HG03432 (cell line): ENCODE results near the gene CA9.
A peak's percentile ranks its signal among the peaks of the same experiment; 100 is the strongest.

ENCODE experiments used
- ATAC-seq: cut with Tn5 transposase; IDR thresholded peaks from one replicate; pipeline ENCODE4 v1.9.1; 2021; ENCODE audit warnings: mild to moderate bottlenecking, moderate library complexity; ENCODE audit not compliant: unreplicated experiment

CA9 gene

GRCh38 chr9:35690614-35691333, 17.0 kb downstream of the CA9 start:
- no peak for ATAC-seq

GRCh38 chr9:35691334-35691650, 17.6 kb downstream of the CA9 start:
- ATAC-seq = no peak

- ATAC-seq = no peak
These were observed 18.1 kb downstream of the CA9 start for GRCh38 chr9:35691757-35692301.

- ATAC-seq = no peak
These were observed 22.2 kb downstream of the CA9 start for GRCh38 chr9:35695943-35696401.

GRCh38 chr9:35696520-35697215, 22.9 kb downstream of the CA9 start:
- ATAC-seq = peak; percentile 71

GRCh38 chr9:35697486-35697885, 23.8 kb downstream of the CA9 start:
- no peak for ATAC-seq

- ATAC-seq = no peak
These were observed 24.5 kb downstream of the CA9 start for GRCh38 chr9:35698231-35698630.

GRCh38 chr9:35700031-35700430, 26.3 kb downstream of the CA9 start:
- no peak for ATAC-seq

GRCh38 chr9:35700942-35701341, 27.2 kb downstream of the CA9 start:
- no peak for ATAC-seq

GRCh38 chr9:35702696-35703095, 29.0 kb downstream of the CA9 start:
- no peak for ATAC-seq

- ATAC-seq = no peak
These were observed 30.4 kb downstream of the CA9 start for GRCh38 chr9:35703906-35704672.

GRCh38 chr9:35705372-35705771, 31.6 kb downstream of the CA9 start:
- no peak for ATAC-seq

GRCh38 chr9:35705836-35706430, 32.2 kb downstream of the CA9 start:
- no peak for ATAC-seq

GRCh38 chr9:35706951-35707350, 33.2 kb downstream of the CA9 start:
- no peak for ATAC-seq

- ATAC-seq = no peak
These were observed 34.4 kb downstream of the CA9 start for GRCh38 chr9:35708146-35708545.

- ATAC-seq = no peak
These were observed 37.2 kb downstream of the CA9 start for GRCh38 chr9:35710818-35711500.

GRCh38 chr9:35711501-35712428, 38.0 kb downstream of the CA9 start:
- no peak for ATAC-seq

GRCh38 chr9:35712762-35713400, 39.2 kb downstream of the CA9 start:
- no peak for ATAC-seq

- no peak for ATAC-seq
These were observed 39.9 kb downstream of the CA9 start for GRCh38 chr9:35713578-35713977.
